Measurements from ENCODE around the gene GAREM1.
"Not testable (repeated sequence)": the region's sequence is repeated elsewhere in the genome, so short reads cannot be mapped to it uniquely, and the experiment has no call there.

Gene GAREM1

GRCh38 chr18:32476106-32476505 is 5.4 kb upstream of the GAREM1 start:
- 90 to 93% methylated on average over 2 of the region's 2 CpGs for WGBS, 2 experiments (ENCODE audit: insufficient coverage in 2 of 2)
- H3K36me3 ChIP-seq (ENCODE audit: control insufficient read depth, insufficient read depth, low read length), result no peaks in the 10 kb centered on the region
- no peaks in the 10 kb centered on the region for H3K9me3 ChIP-seq (ENCODE audit: control insufficient read depth, low read length)
- H3K4me3 ChIP-seq (ENCODE audit: extremely low read depth, insufficient read depth, low read length, poor library complexity, severe bottlenecking), result no peak overlapping the region
- H3K4me1 ChIP-seq (ENCODE audit: control insufficient read depth, insufficient read depth, low read length, poor library complexity, severe bottlenecking), result no peaks in the 10 kb centered on the region
- H3K27ac ChIP-seq (ENCODE audit: low read depth, low read length, severe bottlenecking), result no peak overlapping the region

DNA sequence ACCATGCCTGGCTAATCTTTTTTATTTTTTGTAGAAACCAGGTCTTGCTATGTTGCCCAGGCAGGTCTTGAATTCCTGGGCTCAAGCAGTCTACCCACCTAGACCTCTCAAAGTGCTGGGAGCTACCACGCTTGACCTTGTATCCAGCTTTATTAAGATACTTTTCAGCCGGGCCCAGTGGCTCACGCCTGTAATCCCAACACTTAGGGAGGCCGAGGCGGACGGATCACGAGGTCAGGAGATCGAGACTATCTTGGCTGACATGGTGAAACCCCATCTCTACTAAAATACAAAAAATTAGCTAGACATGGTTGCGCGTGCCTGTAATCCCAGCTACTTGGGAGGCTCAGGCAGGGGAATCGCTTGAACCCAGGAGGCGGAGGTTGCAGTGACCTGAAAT is 4.4 kb upstream of the GAREM1 start:
- H3K36me3 ChIP-seq (ENCODE audit: control insufficient read depth, insufficient read depth, low read length); H3K9me3 ChIP-seq (ENCODE audit: control insufficient read depth, low read length); H3K4me3 ChIP-seq (ENCODE audit: extremely low read depth, insufficient read depth, low read length, poor library complexity, severe bottlenecking); H3K27ac ChIP-seq (ENCODE audit: low read depth, low read length, severe bottlenecking); H3K4me1 ChIP-seq (ENCODE audit: control insufficient read depth, insufficient read depth, low read length, poor library complexity, severe bottlenecking): not testable (repeated sequence)
- WGBS, 2 experiments (ENCODE audit: insufficient coverage in 2 of 2), result 80 to 88% methylated on average over 7 to 12 of the region's 12 CpGs

GRCh38 chr18:32473325-32473724 is 2.6 kb upstream of the GAREM1 start:
- Histone ChIP-seq H3K9me3 (ENCODE audit: control insufficient read depth, low read length) (no peaks in the 10 kb centered on the region), H3K4me3 (ENCODE audit: extremely low read depth, insufficient read depth, low read length, poor library complexity, severe bottlenecking) (no peak overlapping the region), H3K36me3 (ENCODE audit: control insufficient read depth, insufficient read depth, low read length) (no peaks in the 10 kb centered on the region), H3K27ac (ENCODE audit: low read depth, low read length, severe bottlenecking) (no peak overlapping the region), H3K4me1 (ENCODE audit: control insufficient read depth, insufficient read depth, low read length, poor library complexity, severe bottlenecking) (no peaks in the 10 kb centered on the region)

DNA sequence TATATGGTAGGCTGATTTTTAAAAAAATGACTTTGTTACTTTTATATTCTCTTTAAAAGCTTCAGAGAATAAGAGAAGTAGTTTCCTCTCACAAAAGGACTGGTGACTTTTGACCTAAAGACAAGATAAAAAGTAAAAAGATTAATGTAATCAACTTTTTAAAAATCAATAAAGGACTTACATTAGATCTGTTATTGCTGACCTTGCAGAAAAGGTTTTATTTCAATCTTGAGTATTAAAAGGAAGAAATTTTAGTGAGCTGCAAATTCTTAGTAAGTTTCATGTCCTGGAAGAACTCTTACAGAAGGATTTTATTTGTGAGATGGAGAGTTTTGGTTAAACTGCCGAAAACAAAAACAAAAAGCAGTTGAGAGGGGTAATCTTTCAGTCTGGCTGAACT is 2.2 kb upstream of the GAREM1 start:
- Histone ChIP-seq H3K36me3 (ENCODE audit: control insufficient read depth, insufficient read depth, low read length) (no peaks in the 10 kb centered on the region), H3K27ac (ENCODE audit: low read depth, low read length, severe bottlenecking) (no peak overlapping the region), H3K4me1 (ENCODE audit: control insufficient read depth, insufficient read depth, low read length, poor library complexity, severe bottlenecking) (no peaks in the 10 kb centered on the region), H3K9me3 (ENCODE audit: control insufficient read depth, low read length) (no peaks in the 10 kb centered on the region), H3K4me3 (ENCODE audit: extremely low read depth, insufficient read depth, low read length, poor library complexity, severe bottlenecking) (no peak overlapping the region)
- 0% methylated on average over 1 of the region's 1 CpG for WGBS, 2 experiments (ENCODE audit: insufficient coverage in 2 of 2)

DNA sequence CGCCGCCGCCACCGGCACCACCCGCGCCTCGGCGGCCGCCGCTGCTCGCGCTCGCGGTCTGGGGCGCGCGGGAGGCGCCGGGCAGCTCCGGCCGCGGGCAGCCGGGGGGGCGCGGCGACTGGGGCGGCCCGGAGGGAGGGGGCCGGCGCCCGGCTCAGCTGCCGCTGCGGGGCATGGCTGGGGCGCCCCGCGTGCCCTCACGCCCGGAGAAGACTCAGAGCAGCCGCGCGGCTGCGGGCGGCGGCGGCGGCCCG is 295 bp downstream of the GAREM1 start:
- Histone ChIP-seq H3K4me3 (ENCODE audit: extremely low read depth, insufficient read depth, low read length, poor library complexity, severe bottlenecking) (peak overlapping the region; percentile 61), H3K36me3 (ENCODE audit: control insufficient read depth, insufficient read depth, low read length) (no peaks in the 10 kb centered on the region), H3K27ac (ENCODE audit: low read depth, low read length, severe bottlenecking) (peak overlapping the region; percentile 64), H3K4me1 (ENCODE audit: control insufficient read depth, insufficient read depth, low read length, poor library complexity, severe bottlenecking) (no peaks in the 10 kb centered on the region), H3K9me3 (ENCODE audit: control insufficient read depth, low read length) (no peaks in the 10 kb centered on the region)
- 0% methylated on average over 8 to 26 of the region's 47 CpGs for WGBS, 2 experiments (ENCODE audit: insufficient coverage in 2 of 2)

- 1% methylated on average over 27 to 33 of the region's 41 CpGs for WGBS, 2 experiments (ENCODE audit: insufficient coverage in 2 of 2)
- peak overlapping the region; percentile 26 for H3K27ac ChIP-seq (ENCODE audit: low read depth, low read length, severe bottlenecking)
- H3K4me3 ChIP-seq (ENCODE audit: extremely low read depth, insufficient read depth, low read length, poor library complexity, severe bottlenecking), result peak overlapping the region; percentile 61
- H3K4me1 ChIP-seq (ENCODE audit: control insufficient read depth, insufficient read depth, low read length, poor library complexity, severe bottlenecking), result no peaks in the 10 kb centered on the region
- H3K9me3 ChIP-seq (ENCODE audit: control insufficient read depth, low read length), result no peaks in the 10 kb centered on the region
- H3K36me3 ChIP-seq (ENCODE audit: control insufficient read depth, insufficient read depth, low read length), result no peaks in the 10 kb centered on the region
Observed at GRCh38 chr18:32469691-32470459, 807 bp downstream of the GAREM1 start.

- H3K4me1 ChIP-seq (ENCODE audit: control insufficient read depth, insufficient read depth, low read length, poor library complexity, severe bottlenecking), result no peaks in the 10 kb centered on the region
- H3K27ac ChIP-seq (ENCODE audit: low read depth, low read length, severe bottlenecking), result peak overlapping the region; percentile 26
- no peaks in the 10 kb centered on the region for H3K9me3 ChIP-seq (ENCODE audit: control insufficient read depth, low read length)
- 38 to 45% methylated on average over 7 to 8 of the region's 8 CpGs for WGBS, 2 experiments (ENCODE audit: insufficient coverage in 2 of 2)
- no peaks in the 10 kb centered on the region for H3K36me3 ChIP-seq (ENCODE audit: control insufficient read depth, insufficient read depth, low read length)
- peak overlapping the region; percentile 61 for H3K4me3 ChIP-seq (ENCODE audit: extremely low read depth, insufficient read depth, low read length, poor library complexity, severe bottlenecking)
Observed at GRCh38 chr18:32469190-32469651, 1.5 kb downstream of the GAREM1 start.

- Histone ChIP-seq H3K4me1 (ENCODE audit: control insufficient read depth, insufficient read depth, low read length, poor library complexity, severe bottlenecking) (no peaks in the 10 kb centered on the region), H3K9me3 (ENCODE audit: control insufficient read depth, low read length) (no peaks in the 10 kb centered on the region), H3K36me3 (ENCODE audit: control insufficient read depth, insufficient read depth, low read length) (no peaks in the 10 kb centered on the region), H3K4me3 (ENCODE audit: extremely low read depth, insufficient read depth, low read length, poor library complexity, severe bottlenecking) (no peak overlapping the region), H3K27ac (ENCODE audit: low read depth, low read length, severe bottlenecking) (no peak overlapping the region)
- no CpG with 5 or more reads among the region's 3 CpGs for WGBS, 2 experiments (ENCODE audit: insufficient coverage in 2 of 2)
Observed at GRCh38 chr18:32468147-32468845, 2.4 kb downstream of the GAREM1 start.

GRCh38 chr18:32461709-32462272 is 8.9 kb downstream of the GAREM1 start:
- Histone ChIP-seq H3K9me3 (ENCODE audit: control insufficient read depth, low read length) (no peaks in the 10 kb centered on the region), H3K4me3 (ENCODE audit: extremely low read depth, insufficient read depth, low read length, poor library complexity, severe bottlenecking) (no peak overlapping the region), H3K27ac (ENCODE audit: low read depth, low read length, severe bottlenecking) (no peak overlapping the region), H3K36me3 (ENCODE audit: control insufficient read depth, insufficient read depth, low read length) (no peaks in the 10 kb centered on the region), H3K4me1 (ENCODE audit: control insufficient read depth, insufficient read depth, low read length, poor library complexity, severe bottlenecking) (peaks cover 6% of the 10 kb centered on the region)
- WGBS, 2 experiments (ENCODE audit: insufficient coverage in 2 of 2), result 89% methylated on average over 2 of the region's 2 CpGs; no CpG with 5 or more reads in 1 of the 2 experiments

GRCh38 chr18:32460171-32460731 is 10.4 kb downstream of the GAREM1 start:
- 95 to 96% methylated on average over 4 of the region's 4 CpGs for WGBS, 2 experiments (ENCODE audit: insufficient coverage in 2 of 2)
- no peaks in the 10 kb centered on the region for H3K9me3 ChIP-seq (ENCODE audit: control insufficient read depth, low read length)

More at GRCh38 chr18:32460171-32460731, 10.4 kb downstream of the GAREM1 start:
- Histone ChIP-seq H3K27ac (ENCODE audit: low read depth, low read length, severe bottlenecking) (no peak overlapping the region), H3K4me1 (ENCODE audit: control insufficient read depth, insufficient read depth, low read length, poor library complexity, severe bottlenecking) (peaks cover 6% of the 10 kb centered on the region), H3K4me3 (ENCODE audit: extremely low read depth, insufficient read depth, low read length, poor library complexity, severe bottlenecking) (no peak overlapping the region), H3K36me3 (ENCODE audit: control insufficient read depth, insufficient read depth, low read length) (no peaks in the 10 kb centered on the region)

All from mesodermal cell (in vitro differentiated cells).